Central memory CD4-positive, alpha-beta T cell (primary cell): Measurements from ENCODE around the gene CEACAM19.

Experiments used
- DNase-seq: peaks from one replicate; pipeline ENCODE4 v3.0.0; 2022

Gene CEACAM19

DNA sequence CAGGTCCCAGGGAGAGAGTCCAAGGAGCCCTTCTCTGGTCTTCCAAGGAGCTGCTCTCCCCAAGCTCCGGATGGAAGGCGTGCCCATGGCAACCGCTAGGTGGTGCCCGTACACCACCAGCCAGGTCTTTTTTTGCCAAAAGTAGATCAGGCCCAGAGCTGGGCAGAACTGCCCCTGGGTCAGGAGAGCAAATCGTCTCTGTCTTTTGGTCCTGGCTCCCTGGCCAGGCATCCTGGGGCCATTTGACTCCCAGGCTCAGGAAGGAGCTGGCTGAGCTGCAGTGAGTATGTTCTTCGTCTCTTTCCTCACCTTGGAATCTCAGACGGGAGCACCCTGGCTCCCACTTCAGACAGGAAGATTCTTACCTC lies 52.7 kb downstream of the CEACAM19 start:
- DNase-seq = peak; percentile 69

DNA sequence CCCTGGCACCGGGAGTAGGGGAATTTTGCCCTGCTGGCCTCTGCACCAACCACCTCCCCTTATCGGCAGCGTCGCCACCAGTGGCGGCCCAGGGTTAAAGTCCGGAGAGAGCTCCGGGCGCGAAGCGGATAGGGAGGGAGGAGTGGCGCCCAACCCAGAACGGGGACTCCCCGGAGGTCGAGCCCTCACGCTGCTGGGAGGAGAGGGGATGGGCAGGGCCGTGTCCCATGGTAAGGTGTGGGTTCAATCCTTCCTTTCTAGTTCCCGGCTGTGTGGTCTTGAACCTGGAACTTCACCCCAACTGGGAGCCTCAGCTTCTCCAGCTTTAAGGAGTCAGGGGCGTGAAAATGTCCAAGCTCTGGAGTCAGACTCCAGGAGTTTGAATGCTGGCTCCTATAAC lies 54.0 kb downstream of the CEACAM19 start:
- no peak for DNase-seq

DNA sequence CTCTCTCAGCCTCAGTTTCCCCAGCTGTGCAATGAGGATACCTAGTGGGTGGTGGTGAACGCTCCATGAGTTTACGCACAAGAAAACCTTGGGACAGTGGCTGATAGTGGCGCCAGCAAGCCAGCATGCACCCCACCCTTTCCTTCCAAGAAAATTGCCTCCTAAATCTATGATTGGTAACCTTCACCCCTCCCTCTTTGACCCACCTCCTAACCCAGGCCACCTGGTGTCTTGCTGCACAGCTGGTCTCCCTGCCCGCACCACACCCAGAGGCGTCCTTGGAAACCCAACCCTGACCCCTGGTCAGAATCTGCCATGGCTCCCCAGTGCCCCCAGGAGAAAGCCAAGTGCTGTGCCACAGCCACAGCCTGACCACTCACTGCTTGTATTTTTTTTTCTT lies 54.4 kb downstream of the CEACAM19 start:
- no peak for DNase-seq

DNA sequence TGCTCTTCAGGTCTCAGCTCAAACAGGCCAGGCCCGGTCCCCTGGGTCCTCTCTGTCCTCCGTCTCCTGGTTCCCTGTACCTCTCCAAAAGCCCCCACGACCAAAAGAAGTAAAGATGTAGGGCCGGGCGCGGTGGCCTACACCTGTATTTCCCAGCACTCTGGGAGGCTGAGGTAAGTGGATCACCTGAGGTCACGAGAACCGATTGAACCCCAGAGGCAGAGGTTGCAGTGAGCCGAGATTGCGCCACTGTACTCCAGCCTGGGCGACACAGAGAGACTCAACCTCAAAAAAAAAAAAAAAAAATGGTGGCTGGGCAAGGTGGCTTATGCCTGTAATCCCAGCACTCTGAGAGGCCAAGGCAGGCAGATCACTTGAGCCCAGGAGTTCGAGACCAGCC lies 55.2 kb downstream of the CEACAM19 start:
- no peak for DNase-seq

DNA sequence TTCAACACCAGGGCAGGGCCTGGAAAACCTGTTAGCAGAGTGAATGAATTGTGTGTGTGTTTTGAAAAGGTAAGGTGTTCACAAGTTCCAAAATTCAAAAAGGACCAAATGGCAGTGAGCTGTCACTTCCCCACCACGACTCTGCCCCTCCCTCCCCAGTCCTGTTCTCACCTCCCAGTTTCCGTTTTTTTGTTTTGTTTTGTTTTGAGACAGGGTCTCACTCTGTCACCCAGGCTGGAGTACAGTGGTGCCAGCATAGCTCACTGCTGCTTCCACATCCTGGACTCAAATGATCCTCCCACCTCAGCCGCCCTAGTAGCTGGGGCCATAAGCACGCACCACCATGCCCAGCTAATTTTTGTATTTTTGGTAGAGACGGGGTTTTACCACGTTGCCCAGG lies 56.9 kb downstream of the CEACAM19 start:
- no peak for DNase-seq

DNA sequence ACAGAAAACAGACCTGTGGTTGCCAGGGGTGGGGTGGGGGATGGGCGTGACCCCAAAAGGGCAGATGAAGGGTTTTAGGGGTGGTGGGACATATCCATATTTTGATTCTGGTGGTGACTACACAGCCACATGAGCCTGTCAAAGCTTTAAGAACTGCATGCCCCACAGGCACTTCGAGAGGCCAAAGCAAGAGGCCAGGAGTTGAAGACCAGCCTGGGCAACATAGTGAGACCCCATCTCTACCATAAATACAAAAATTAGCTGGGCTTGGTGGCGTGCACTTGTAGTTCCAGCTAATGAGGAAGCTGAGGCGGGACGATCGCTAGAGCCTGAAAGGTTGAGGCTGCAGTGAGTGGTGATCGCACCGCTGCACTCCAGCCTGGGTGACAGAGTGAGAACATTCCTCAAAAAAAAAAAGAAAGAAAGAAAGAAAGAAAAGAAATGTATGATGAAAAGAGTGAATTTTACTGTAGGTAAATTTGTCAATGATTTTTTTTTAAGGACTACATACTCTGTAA lies 58.3 kb downstream of the CEACAM19 start:
- no peak for DNase-seq

DNA sequence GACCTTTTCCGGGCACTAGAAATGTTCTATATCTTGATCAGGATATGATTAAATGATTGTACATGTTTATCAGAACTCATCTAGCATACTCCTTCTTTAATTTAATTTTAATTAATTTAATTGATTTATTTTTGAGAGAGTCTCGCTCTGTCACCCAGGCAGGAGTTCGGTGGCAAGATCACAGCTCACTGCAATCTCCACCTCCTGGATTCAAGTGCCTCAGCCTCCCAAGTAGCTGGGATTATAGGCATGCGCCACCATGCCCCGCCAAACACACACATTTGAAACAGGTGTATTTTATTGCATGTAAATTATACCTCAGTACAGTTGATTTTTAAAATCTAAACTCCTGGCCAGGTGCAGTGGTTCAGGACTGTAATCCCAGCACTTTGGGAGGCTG lies 59.8 kb downstream of the CEACAM19 start:
- DNase-seq = no peak

DNA sequence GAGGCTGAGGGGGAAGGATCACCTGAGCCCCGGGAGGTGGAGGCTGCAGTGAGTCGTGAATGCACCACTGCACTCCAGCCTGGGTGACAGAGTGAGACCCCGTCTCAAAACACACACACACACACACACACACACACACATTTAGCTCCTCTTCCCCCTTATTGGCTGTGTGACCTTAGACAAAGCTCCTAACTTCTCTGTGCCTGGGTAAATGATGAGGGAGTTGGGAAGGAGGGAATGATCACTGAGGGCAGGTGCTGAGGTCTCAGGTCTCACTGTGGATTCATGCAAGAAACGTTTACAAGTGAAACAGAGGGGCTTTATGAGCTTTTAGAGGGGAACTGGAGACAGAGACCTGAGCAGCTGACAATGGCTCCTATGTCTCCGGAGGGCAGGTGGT lies 60.3 kb downstream of the CEACAM19 start:
- no peak for DNase-seq

DNA sequence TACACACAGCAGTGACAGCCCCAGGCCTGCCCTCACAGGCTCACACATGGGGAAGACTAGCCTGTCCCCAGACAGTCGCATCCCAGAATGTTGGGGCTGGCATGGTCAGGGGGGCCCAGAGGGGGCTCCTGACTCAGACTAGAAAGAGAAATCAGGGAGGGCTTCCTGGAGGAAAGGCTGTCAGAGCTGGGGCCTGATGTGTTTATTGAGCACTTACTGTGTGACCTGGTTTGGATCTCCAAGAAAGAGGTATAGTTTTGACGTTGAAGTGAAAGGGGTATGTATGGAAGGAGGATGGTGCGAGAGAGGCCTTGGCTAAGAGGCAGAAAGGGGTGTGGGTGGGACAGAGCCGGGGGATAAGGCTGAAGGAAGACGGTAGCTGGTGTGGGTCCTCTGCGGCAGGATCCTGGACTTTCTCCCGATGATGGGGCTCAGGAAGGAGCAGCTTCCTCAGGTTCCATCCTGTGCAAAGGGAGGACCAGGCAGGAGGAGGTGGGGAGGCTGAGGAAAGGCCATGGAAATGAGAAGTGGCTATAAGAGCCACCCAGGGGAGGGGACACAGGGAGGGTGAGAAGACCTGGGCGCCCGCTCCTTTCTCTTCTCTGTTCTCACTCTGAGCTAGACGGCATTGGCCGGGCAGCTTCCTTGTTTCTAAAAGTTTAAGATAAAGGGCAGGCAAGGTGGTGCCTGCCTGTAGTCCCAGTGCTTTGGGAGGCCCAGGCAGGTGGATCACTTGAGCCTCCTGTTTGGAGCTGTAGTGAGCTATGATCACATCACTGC lies 61.1 kb downstream of the CEACAM19 start:
- DNase-seq = no peak
